ENCODE measurements around the gene VWF.

VWF gene

GRCh38 chr12:6085841-6086240 lies 38.6 kb downstream of the VWF start:
- TF ChIP-seq CTCF (IDR thresholded peaks at IDR 0.05; ENCODE audit: control insufficient read depth, insufficient read depth, low read depth, low read length, missing control alignments), result no peak

GRCh38 chr12:6084969-6085450 lies 39.5 kb downstream of the VWF start:
- H3K4me3 ChIP-seq (ENCODE audit: control insufficient read depth, low read depth, low read length), result no peak overlapping the region
- no peak for DNase-seq (ENCODE audit: low read depth)
- TF ChIP-seq CTCF (IDR thresholded peaks at IDR 0.05; ENCODE audit: control insufficient read depth, insufficient read depth, low read depth, low read length, missing control alignments), result no peak

More at GRCh38 chr12:6085841-6086240, 38.6 kb downstream of the VWF start:
- H3K4me3 ChIP-seq (ENCODE audit: control insufficient read depth, low read depth, low read length), result no peak overlapping the region
- DNase-seq (ENCODE audit: low read depth), result no peak

GRCh38 chr12:6084261-6084968 lies 40.1 kb downstream of the VWF start:
- no peak for TF ChIP-seq CTCF (IDR thresholded peaks at IDR 0.05; ENCODE audit: control insufficient read depth, insufficient read depth, low read depth, low read length, missing control alignments)
- DNase-seq (ENCODE audit: low read depth), result no peak
- H3K4me3 ChIP-seq (ENCODE audit: control insufficient read depth, low read depth, low read length), result no peak overlapping the region

- H3K4me3 ChIP-seq (ENCODE audit: control insufficient read depth, low read depth, low read length), result no peak overlapping the region
- no peak for DNase-seq (ENCODE audit: low read depth)
Measured at GRCh38 chr12:6083601-6084000, 40.9 kb downstream of the VWF start.

GRCh38 chr12:6082613-6083012 lies 41.9 kb downstream of the VWF start:
- no peak for TF ChIP-seq CTCF (IDR thresholded peaks at IDR 0.05; ENCODE audit: control insufficient read depth, insufficient read depth, low read depth, low read length, missing control alignments)
- DNase-seq (ENCODE audit: low read depth), result no peak
- no peak overlapping the region for H3K4me3 ChIP-seq (ENCODE audit: control insufficient read depth, low read depth, low read length)

More at GRCh38 chr12:6083601-6084000, 40.9 kb downstream of the VWF start:
- TF ChIP-seq CTCF (IDR thresholded peaks at IDR 0.05; ENCODE audit: control insufficient read depth, insufficient read depth, low read depth, low read length, missing control alignments), result no peak

GRCh38 chr12:6080149-6081045 lies 44.1 kb downstream of the VWF start:
- H3K4me3 ChIP-seq (ENCODE audit: control insufficient read depth, low read depth, low read length), result no peak overlapping the region
- no peak for TF ChIP-seq CTCF (IDR thresholded peaks at IDR 0.05; ENCODE audit: control insufficient read depth, insufficient read depth, low read depth, low read length, missing control alignments)
- no peak for DNase-seq (ENCODE audit: low read depth)
